OCI-LY1 (cell line): ENCODE measurements around the gene PNMA8B.

Experiments used
- EZH2 ChIP-seq: fragments of 200-600 bp; sonication (generic), shearing (Covaris generic); IDR thresholded peaks from 2 replicates; pipeline ENCODE4 v1.8.0; 2017; ENCODE audit warnings: borderline replicate concordance, mixed run types, mild to moderate bottlenecking, antibody characterized with exemption, low read length, moderate library complexity, mixed read lengths
- TF ChIP-seq, protein P1 (sequence below): fragments of 200-600 bp; sonication (generic), shearing (Covaris generic); IDR thresholded peaks from 2 replicates; pipeline ENCODE4 v1.5.1; 2017; ENCODE audit warnings: mild to moderate bottlenecking, antibody characterized with exemption, low read length, moderate library complexity, mixed read lengths

DNA sequence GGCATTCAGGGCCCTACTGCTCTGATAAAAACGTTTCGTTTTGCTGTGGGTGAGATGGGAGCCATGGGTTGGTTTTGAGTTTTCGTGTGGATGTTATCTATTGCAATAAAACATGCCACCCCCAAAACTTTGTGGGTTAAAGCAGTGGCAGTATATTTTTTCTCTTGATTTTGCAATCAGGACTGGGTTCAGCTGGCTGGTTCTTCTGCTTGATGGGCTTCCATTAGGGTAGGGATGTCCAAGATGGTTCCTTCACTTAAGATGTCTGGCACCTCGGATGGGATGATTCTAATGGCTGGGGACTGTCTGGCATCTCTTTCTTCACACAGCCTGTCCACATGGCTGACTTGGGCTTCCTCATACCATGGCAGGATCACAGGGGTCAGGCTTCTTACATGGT is 15.6 kb upstream of the PNMA8B start:
- TF ChIP-seq, protein P1, sequence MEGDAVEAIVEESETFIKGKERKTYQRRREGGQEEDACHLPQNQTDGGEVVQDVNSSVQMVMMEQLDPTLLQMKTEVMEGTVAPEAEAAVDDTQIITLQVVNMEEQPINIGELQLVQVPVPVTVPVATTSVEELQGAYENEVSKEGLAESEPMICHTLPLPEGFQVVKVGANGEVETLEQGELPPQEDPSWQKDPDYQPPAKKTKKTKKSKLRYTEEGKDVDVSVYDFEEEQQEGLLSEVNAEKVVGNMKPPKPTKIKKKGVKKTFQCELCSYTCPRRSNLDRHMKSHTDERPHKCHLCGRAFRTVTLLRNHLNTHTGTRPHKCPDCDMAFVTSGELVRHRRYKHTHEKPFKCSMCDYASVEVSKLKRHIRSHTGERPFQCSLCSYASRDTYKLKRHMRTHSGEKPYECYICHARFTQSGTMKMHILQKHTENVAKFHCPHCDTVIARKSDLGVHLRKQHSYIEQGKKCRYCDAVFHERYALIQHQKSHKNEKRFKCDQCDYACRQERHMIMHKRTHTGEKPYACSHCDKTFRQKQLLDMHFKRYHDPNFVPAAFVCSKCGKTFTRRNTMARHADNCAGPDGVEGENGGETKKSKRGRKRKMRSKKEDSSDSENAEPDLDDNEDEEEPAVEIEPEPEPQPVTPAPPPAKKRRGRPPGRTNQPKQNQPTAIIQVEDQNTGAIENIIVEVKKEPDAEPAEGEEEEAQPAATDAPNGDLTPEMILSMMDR = no peak
- no peak for TF ChIP-seq EZH2
